Left lung (tissue), 10 donors: ENCODE data around the gene PDE6C. TPM values are rescaled to one million over a fixed set of nuclear protein-coding genes. Genes with fewer than 3 reads are reported as not detected.

Experiments
- ATAC-seq: fragments of 200-7000 bp; cut with Tn5 transposase; one replicate; pipeline ENCODE4 v1.9.1; 2020; ENCODE audit warnings: moderate library complexity
- DNase-seq, 4 donors: peaks; one replicate each; pipeline ENCODE4 v3.0.0-alpha.2; 2013 to 2020
- H3K27ac ChIP-seq, 2 donors: fragments of 200-600 bp; sonication (generic) in 1 of 2; one replicate each; pipeline versions ENCODE4 v1.5.0 to v1.8.0; 2020 to 2021
- H3K27me3 ChIP-seq, 2 donors: fragments of 200-600 bp; sonication (generic) in 1 of 2; one replicate each; pipeline versions ENCODE4 v1.5.0 to v1.8.0; 2020 to 2021
- H3K36me3 ChIP-seq, 2 donors: fragments of 200-600 bp; sonication (generic) in 1 of 2; one replicate each; pipeline versions ENCODE4 v1.5.0 to v1.8.0; 2020 to 2021
- H3K4me1 ChIP-seq, 2 donors: fragments of 200-600 bp; one replicate each; pipeline ENCODE4 v1.8.0; 2021
- H3K4me3 ChIP-seq, 2 donors: fragments of 200-600 bp; sonication (generic) in 1 of 2; one replicate each; pipeline versions ENCODE4 v1.5.0 to v1.8.0; 2020 to 2021; ENCODE audit warnings: mild to moderate bottlenecking in 1 of 2
- H3K9me3 ChIP-seq, 2 donors: fragments of 200-600 bp; sonication (generic) in 1 of 2; one replicate each; pipeline versions ENCODE4 v1.5.0 to v1.8.0; 2020 to 2021
- CTCF ChIP-seq, 2 donors: fragments of 200-600 bp; sonication (generic) in 1 of 2; IDR thresholded peaks; one replicate each; pipeline versions ENCODE4 v1.5.0 to v1.8.0; 2021; ENCODE audit warnings: antibody characterized with exemption in 2 of 2
- intact Hi-C, 2 donors: fragments of 100-400 bp; cut with DNase I; formaldehyde crosslinking; loops; one replicate each; pipeline versions ENCODE4 v1.11.2 to v1.14.2; 2022
- polyA plus RNA-seq, 6 donors: library from polyadenylated mRNA; unstranded; fragments of 120-200 nt; gene quantifications; one replicate each; pipeline ENCODE4 v1.2.1, GENCODE V29; 2013; ENCODE audit not compliant: insufficient read length in 6 of 6
- total RNA-seq, 2 donors: library from RNA; stranded (reverse); fragmentation: NEBNext Ultra II Directional; extraction: Animal tissue kit (Norgen Biotek cat#: 25700); gene quantifications; one replicate each; pipeline ENCODE4 v1.2.1, GENCODE V29; 2021
- donor health status: DM: no; HTN: yes; CAD: no.
- donor health status: DM: no; HTN: no; CAD: no.

Gene PDE6C
- total and polyA plus RNA-seq, 8 donors = 1.3 to 1.9 (median 1.6) TPM; not detected in 2

- H3K4me3 ChIP-seq = no peak overlapping the region
- intact Hi-C loops = no loop called here
- peaks cover 0 to 2% of the 10 kb centered on the region in 2 donors for H3K9me3 ChIP-seq
- H3K27ac ChIP-seq = no peak overlapping the region
- no peaks in the 10 kb centered on the region for H3K36me3 ChIP-seq
- TF ChIP-seq CTCF (IDR thresholded peaks at IDR 0.05) = no peak
- peaks cover 0 to 4% of the 10 kb centered on the region in 2 donors for H3K27me3 ChIP-seq
- ATAC-seq = no peak
- peaks cover 0 to 17% of the 10 kb centered on the region in 2 donors for H3K4me1 ChIP-seq
- DNase-seq = no peak
Observed at GRCh38 chr10:93576888-93577287, 35.4 kb upstream of the PDE6C start.

- Histone ChIP-seq H3K27me3 (peaks cover 0 to 4% of the 10 kb centered on the region in 2 donors), H3K27ac (no peak overlapping the region), H3K4me1 (peaks cover 0 to 13% of the 10 kb centered on the region in 2 donors), H3K36me3 (no peaks in the 10 kb centered on the region), H3K9me3 (peaks cover 0 to 2% of the 10 kb centered on the region in 2 donors), H3K4me3 (no peak overlapping the region)
- no peak for ATAC-seq
- TF ChIP-seq CTCF (IDR thresholded peaks at IDR 0.05) = no peak
- no peak for DNase-seq
- intact Hi-C loops = no loop called here
Observed at GRCh38 chr10:93577565-93577964, 34.8 kb upstream of the PDE6C start.

GRCh38 chr10:93579089-93579488 lies 33.2 kb upstream of the PDE6C start:
- no peak overlapping the region for H3K4me3 ChIP-seq
- H3K9me3 ChIP-seq = peaks cover 0 to 2% of the 10 kb centered on the region in 2 donors
- intact Hi-C loops = no loop called here
- H3K36me3 ChIP-seq = no peaks in the 10 kb centered on the region
- ATAC-seq (peak; percentile 56), DNase-seq (no peak)
- no peak for TF ChIP-seq CTCF (IDR thresholded peaks at IDR 0.05)
- H3K27me3 ChIP-seq = peaks cover 0 to 4% of the 10 kb centered on the region in 2 donors
- no peaks in the 10 kb centered on the region for H3K4me1 ChIP-seq
- no peak overlapping the region for H3K27ac ChIP-seq

- Histone ChIP-seq H3K4me3 (no peak overlapping the region), H3K4me1 (no peaks in the 10 kb centered on the region), H3K9me3 (peaks cover 0 to 2% of the 10 kb centered on the region in 2 donors), H3K27me3 (peaks cover 0 to 4% of the 10 kb centered on the region in 2 donors), H3K36me3 (no peaks in the 10 kb centered on the region), H3K27ac (no peak overlapping the region)
- intact Hi-C loops = no loop called here
- DNase-seq (no peak), ATAC-seq (no peak)
- TF ChIP-seq CTCF (IDR thresholded peaks at IDR 0.05) = no peak
Observed at GRCh38 chr10:93579985-93580711, 32.2 kb upstream of the PDE6C start.

GRCh38 chr10:93580828-93581227 lies 31.5 kb upstream of the PDE6C start:
- no peak for TF ChIP-seq CTCF (IDR thresholded peaks at IDR 0.05)
- Histone ChIP-seq H3K36me3 (no peaks in the 10 kb centered on the region), H3K4me1 (no peaks in the 10 kb centered on the region), H3K9me3 (peaks cover 0 to 2% of the 10 kb centered on the region in 2 donors), H3K27me3 (peaks cover 0 to 4% of the 10 kb centered on the region in 2 donors), H3K27ac (no peak overlapping the region), H3K4me3 (no peak overlapping the region)
- DNase-seq (no peak), ATAC-seq (no peak)
- intact Hi-C loops = no loop called here
